Activated naive CD8-positive, alpha-beta T cell treated with anti-CD3 and anti-CD28 coated beads, Interleukin-2, amount 50 U/mL, for 24 hours (primary cell): ENCODE measurements around the gene STK11IP.
A peak's percentile ranks its signal among the peaks of the same experiment; 100 is the strongest.

Experiments used
- ATAC-seq: fragments of 150-1000 bp; cut with Tn5 transposase; one replicate; pipeline ENCODE4 v1.10.0; 2021
- DNase-seq: peaks from one replicate; pipeline ENCODE4 v3.0.0; 2021
- H3K27ac Mint-ChIP-seq: one replicate; pipeline ENCODE4 v1.8.0; 2021; ENCODE audit warnings: mild to moderate bottlenecking, mixed read lengths
- H3K27me3 Mint-ChIP-seq: one replicate; pipeline ENCODE4 v1.8.0; 2021; ENCODE audit warnings: mixed read lengths
- H3K36me3 Mint-ChIP-seq: one replicate; pipeline ENCODE4 v1.8.0; 2021; ENCODE audit warnings: low read depth, mixed read lengths
- H3K4me1 Mint-ChIP-seq: one replicate; pipeline ENCODE4 v1.8.0; 2021; ENCODE audit warnings: mixed read lengths
- H3K4me3 Mint-ChIP-seq: one replicate; pipeline ENCODE4 v1.8.0; 2021; ENCODE audit warnings: mild to moderate bottlenecking, moderate library complexity, mixed read lengths
- H3K9me3 Mint-ChIP-seq: one replicate; pipeline ENCODE4 v1.8.0; 2021; ENCODE audit warnings: mixed read lengths

STK11IP gene

DNA sequence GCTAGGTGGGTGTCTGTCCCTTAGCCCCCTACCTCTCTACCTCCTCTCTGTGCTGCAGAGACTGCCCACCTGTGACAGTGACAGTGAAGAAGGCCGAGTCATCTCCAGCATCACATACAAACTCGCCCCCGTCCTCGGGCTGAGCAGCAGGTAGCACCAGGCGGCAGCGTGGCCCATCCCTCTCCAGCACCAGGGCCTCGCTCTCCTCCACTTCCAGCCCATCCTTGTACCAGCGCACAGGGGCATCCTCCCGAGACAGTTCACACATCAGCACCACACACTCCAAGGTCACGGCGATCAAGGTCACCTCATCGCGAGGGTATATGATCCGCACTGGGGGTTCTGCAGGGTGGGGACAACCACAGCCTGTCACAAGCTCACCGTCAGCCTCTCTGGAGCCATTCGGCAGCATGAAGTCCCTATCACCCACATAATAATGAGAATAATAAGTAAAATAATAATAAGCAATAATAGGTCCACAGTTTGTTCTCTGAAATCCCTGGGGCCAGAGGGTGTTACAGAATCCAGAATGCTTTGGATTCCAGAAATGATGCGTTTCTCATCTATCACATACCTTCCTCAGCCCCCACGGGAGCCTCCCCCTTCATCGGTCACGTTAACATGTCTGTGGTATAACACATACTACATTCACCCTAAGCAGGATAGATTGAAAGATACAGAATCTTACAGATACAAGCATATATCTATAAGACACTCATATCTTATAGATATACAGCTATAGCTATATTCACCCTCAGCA, 38.3 kb upstream of the STK11IP start:
- DNase-seq = no peak
- H3K4me3 Mint-ChIP-seq = no peak overlapping the region
- H3K9me3 Mint-ChIP-seq = no peaks in the 10 kb centered on the region
- H3K36me3 Mint-ChIP-seq = no peaks in the 10 kb centered on the region
- H3K4me1 Mint-ChIP-seq = no peaks in the 10 kb centered on the region
- H3K27ac Mint-ChIP-seq = no peak overlapping the region
- peaks cover 12% of the 10 kb centered on the region for H3K27me3 Mint-ChIP-seq
- ATAC-seq = no peak

DNA sequence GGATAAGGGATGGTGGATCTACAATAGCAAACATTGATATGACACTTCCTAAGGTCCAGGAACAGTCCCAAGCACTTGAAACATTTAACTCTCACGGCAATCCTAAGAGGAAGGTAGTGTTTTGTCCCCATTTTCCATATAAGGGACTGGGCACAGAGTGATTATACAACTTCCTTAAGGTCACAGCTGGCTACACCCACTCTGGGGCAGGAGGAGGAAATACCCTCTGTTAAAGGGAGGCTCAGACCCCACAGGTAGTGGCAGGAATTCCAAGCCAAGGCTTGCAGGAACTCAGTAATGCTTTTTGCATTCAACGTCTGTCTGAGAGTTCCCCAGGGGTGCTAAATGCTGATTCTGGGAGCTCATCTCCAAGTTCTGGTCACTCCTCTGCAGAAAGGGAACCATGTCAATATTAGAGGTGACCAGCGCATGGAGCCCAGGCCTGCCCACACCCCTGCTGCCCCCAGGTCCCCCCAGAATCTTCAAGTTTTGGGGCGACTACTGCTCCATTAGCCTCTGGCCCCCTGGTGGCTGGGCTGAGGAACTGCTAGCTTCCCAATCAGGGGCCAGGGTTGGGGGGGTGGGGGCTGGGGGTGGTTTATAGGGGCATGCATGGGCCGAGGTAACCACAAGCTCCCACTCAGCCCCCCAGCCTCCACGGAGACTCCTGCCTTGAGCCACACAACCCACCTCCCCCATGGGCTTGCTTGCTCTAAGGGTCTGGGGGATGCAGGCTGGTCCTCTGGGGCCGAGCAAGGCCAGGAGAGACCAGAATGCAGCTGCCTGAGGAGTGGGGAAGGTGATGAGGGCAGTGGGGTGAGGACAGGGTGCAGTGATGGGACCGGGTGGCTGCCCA, 37.4 kb upstream of the STK11IP start:
- no peak for ATAC-seq
- DNase-seq = no peak
- H3K27ac Mint-ChIP-seq = no peak overlapping the region
- H3K36me3 Mint-ChIP-seq = no peaks in the 10 kb centered on the region
- H3K27me3 Mint-ChIP-seq = peaks cover 5% of the 10 kb centered on the region
- H3K4me1 Mint-ChIP-seq = no peaks in the 10 kb centered on the region
- H3K9me3 Mint-ChIP-seq = no peaks in the 10 kb centered on the region
- H3K4me3 Mint-ChIP-seq = no peak overlapping the region

DNA sequence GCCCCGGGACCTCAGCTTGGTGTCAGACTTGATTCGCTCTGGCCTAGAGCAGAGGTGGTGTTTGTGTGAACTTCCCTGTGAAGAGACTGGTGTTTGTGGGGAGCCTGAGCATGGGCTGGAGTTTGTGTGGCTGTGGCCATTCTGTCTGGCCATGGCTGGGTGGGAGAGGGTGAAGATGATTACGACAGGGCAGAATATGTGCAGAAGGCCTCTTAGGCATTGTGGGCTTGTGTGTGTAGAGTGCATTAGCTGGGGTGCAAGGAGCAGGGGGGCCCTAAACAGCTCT, 36.8 kb upstream of the STK11IP start:
- no peak for DNase-seq
- peaks cover 3% of the 10 kb centered on the region for H3K27me3 Mint-ChIP-seq
- ATAC-seq = no peak

DNA sequence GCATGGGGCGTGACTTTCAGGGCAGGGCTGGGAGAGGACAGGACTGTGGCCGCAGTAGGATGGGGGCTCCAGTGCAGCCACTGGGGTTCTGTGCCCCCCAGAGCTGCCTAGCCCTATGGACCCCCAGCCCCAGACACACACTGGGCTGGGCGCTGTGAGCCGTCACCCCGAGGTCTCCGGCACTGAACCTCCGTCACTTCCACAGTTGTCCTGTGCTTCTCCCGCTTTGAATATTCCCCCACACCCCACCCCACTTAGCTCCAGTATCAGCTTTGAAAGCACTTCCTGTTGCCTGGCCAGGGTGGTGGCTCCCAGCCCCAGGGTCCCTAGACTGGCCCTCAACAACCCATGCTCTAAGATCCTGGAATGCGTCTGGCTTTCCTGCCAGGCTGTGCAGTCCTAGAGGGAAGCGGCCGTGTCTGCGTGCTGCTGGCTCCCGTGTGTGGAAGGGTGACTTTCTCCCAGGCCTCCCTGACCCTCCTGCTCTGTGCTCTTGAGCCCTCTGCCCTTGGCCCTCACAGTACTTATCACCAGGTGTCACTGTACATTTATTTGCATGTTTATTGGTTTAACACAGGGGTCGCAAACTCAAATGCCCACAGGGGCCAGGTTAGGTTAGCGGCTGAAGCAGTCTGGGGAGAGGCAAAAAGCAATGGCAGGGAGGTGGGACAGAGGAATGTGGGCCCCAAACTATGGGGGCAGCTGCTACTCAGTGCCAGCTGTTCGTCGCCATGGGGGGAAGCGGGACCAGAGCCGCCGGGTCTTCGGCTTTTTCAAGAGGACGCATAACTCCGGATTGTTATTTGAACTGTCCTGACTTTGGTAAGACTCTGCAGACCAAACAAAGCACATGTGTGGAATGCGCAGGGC, 36.2 kb upstream of the STK11IP start:
- no peaks in the 10 kb centered on the region for H3K9me3 Mint-ChIP-seq
- H3K27ac Mint-ChIP-seq = no peak overlapping the region
- DNase-seq (no peak), ATAC-seq (no peak)
- no peak overlapping the region for H3K4me3 Mint-ChIP-seq
- peaks cover 6% of the 10 kb centered on the region for H3K27me3 Mint-ChIP-seq
- no peaks in the 10 kb centered on the region for H3K4me1 Mint-ChIP-seq
- no peaks in the 10 kb centered on the region for H3K36me3 Mint-ChIP-seq

More for the DNA sequence above, 36.8 kb upstream of the STK11IP start:
- H3K4me3 Mint-ChIP-seq = no peak overlapping the region
- no peaks in the 10 kb centered on the region for H3K9me3 Mint-ChIP-seq
- no peaks in the 10 kb centered on the region for H3K36me3 Mint-ChIP-seq
- H3K27ac Mint-ChIP-seq = no peak overlapping the region
- H3K4me1 Mint-ChIP-seq = no peaks in the 10 kb centered on the region

DNA sequence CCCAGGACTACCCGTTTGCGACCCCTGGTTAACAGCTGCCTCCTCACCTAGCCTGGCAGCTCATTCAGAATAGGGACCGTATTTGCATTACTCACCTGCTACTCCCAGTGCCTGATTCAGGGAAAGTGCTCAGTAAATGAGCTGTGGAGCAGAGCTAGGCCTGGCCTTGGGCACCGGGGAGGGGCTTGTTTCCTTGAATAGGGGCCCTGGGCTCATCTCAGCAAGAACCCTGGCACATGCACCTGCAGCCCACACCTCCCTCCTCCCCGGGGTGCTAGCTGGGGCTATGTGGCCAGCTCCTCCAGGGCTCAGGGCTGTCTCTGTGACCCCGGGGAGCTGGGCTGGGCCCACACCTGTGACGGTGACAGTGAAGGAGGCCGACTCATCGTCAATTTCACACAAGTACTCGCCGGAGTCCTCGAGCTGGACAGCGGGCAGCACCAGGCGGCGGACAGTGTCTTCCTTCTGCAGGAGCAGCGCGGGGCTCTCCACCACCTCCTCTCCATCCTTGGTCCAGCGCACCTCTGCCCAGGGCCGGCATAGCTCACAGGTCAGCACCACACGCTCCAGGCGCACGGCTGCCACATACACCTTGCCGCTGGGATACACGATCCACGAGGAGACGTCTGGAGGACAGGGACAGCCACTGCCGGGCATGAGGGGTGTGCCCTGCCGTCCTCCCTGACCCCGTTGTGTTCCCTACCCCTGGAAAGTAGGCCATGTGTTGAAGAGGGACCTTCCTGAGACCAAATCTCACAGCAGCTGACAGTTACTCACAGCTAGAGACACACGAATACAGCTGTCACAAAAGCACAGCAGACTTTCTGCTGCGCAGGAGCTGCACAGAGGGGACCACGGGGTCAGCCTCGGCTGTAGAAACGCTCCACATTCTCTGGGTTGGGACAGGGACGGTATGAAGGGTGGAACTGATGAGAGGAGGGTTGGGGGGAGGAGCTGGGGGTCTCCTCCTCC, 35.3 kb upstream of the STK11IP start:
- no peaks in the 10 kb centered on the region for H3K9me3 Mint-ChIP-seq

DNA sequence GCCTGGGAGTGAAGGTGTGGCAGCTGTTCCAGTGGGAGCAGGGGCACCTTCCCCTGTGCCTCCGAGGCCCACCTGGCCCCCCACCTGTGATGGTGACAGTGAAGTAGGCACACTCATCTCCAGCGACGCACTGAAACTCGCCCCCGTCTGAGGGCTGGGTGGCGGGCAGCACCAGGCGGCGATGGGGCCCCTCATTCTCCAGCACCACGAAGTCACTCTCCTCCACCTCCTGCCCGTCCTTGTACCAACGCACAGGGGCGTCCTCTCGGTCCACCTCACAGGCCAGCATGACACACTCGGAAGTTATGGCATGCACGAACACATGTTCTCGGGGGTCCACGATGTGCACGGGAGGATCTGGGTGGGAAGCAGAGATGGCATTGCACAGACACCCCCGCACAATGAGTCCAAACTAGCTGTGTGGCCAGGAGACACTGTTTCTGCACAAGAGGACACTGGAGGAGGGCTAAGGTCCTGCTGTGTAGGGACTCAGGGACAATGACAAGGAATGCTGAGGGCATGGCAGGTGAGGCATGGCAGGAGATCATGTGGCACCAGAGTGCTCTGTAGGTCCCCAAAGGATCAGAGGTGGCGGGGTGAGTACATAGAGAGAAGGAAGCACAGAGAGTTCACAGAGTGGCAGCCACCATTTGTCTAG, 34.3 kb upstream of the STK11IP start:
- H3K4me1 Mint-ChIP-seq = no peaks in the 10 kb centered on the region
- no peaks in the 10 kb centered on the region for H3K36me3 Mint-ChIP-seq
- H3K4me3 Mint-ChIP-seq = no peak overlapping the region
- no peaks in the 10 kb centered on the region for H3K9me3 Mint-ChIP-seq
- ATAC-seq (no peak), DNase-seq (no peak)
- no peak overlapping the region for H3K27ac Mint-ChIP-seq
- H3K27me3 Mint-ChIP-seq = peaks cover 11% of the 10 kb centered on the region

More for the DNA sequence above, 35.3 kb upstream of the STK11IP start:
- no peak for ATAC-seq
- no peak overlapping the region for H3K27ac Mint-ChIP-seq
- DNase-seq = no peak
- no peaks in the 10 kb centered on the region for H3K36me3 Mint-ChIP-seq
- peaks cover 9% of the 10 kb centered on the region for H3K27me3 Mint-ChIP-seq
- H3K4me3 Mint-ChIP-seq = no peak overlapping the region
- H3K4me1 Mint-ChIP-seq = no peaks in the 10 kb centered on the region

DNA sequence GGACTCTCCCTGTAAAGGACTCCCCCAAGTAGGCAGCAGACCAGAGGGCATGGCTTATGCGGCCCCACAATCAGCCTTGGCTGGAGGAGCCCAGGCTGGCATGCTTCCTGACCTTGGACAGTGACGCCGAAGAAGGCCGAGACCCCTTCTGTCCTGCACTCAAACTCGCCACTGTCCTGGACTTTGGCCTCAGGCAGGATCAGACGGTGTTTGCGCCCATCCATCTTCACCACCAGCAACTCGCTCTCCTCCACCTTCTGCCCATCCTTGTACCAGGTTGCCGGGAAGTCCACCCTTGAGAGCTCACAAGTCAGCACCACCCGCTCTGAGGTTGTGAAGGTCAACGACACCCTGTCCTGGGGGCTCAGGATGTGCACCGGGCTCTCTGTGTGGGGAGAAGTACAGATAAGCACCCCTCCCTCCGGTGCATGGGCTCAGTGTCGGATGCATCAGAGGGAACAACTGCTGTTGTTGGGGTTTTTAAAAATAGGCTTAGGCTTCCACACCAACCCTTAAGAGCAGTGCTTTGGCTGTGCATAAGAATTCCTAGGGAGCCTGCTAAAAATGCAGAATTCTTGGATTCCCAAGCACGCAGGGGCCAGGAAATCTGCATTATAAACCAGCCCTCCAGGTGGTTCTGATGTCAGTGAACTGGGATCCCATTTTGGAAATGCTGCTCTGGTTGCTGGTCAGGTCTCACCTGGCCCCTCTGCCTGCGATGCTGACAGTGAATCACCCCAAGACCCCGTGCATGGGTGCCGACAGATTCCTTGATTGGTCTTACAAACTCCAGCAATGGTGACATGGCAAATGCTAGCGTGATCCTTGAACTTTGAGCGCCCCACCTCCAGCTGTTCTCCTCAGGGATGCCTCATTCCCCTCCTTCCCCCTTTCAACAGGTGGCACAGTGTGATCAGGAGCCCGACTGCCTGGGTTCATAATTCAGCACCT, 32.3 kb upstream of the STK11IP start:
- ATAC-seq (no peak), DNase-seq (no peak)
- no peaks in the 10 kb centered on the region for H3K36me3 Mint-ChIP-seq
- H3K27ac Mint-ChIP-seq = no peak overlapping the region
- H3K27me3 Mint-ChIP-seq = peaks cover 25% of the 10 kb centered on the region
- H3K9me3 Mint-ChIP-seq = no peaks in the 10 kb centered on the region
- no peaks in the 10 kb centered on the region for H3K4me1 Mint-ChIP-seq
- H3K4me3 Mint-ChIP-seq = no peak overlapping the region

DNA sequence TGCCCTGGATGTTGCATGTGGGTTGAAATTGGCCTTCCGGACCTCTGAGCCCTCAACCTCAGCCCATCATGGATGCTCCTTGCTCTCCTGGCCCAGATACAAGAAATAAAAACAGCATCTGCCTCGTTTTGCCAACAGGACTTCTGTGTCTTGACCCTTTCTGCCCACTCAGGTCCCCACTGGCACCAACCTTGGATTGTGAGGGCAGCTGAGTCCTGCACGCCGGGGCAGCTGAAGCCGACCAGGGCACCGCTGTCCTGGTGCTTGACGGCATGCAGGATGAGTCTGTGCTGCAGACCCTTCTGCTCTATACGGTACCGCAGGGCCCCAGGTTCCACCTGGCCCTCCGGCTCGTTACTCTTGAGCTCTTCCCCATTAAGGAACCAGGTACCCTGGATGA, 31.0 kb upstream of the STK11IP start:
- peaks cover 26% of the 10 kb centered on the region for H3K27me3 Mint-ChIP-seq
- no peak overlapping the region for H3K4me3 Mint-ChIP-seq
- no peaks in the 10 kb centered on the region for H3K9me3 Mint-ChIP-seq
- H3K4me1 Mint-ChIP-seq = no peaks in the 10 kb centered on the region
- H3K36me3 Mint-ChIP-seq = no peaks in the 10 kb centered on the region
- DNase-seq (no peak), ATAC-seq (no peak)
- H3K27ac Mint-ChIP-seq = no peak overlapping the region

DNA sequence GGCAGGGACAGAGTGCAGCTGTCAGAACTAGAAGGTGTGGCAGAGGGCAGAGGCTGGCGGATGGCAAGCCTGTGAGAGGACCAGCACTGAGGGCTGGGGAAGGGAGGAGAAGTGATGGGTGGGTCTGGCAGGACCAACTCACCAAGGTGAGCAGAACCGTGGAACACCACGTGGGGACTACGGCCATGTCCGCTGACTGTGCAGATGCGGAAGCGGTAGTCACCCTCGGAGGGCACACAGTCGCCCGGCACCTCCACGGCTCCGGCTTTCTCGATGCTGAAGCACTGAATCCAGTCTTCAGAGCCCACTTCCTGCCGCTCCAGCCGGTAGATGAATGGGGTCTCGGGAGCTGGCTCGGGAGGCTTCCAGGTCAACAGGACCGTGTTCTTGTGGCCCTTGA, 30.5 kb upstream of the STK11IP start:
- no peak overlapping the region for H3K4me3 Mint-ChIP-seq
- peaks cover 30% of the 10 kb centered on the region for H3K27me3 Mint-ChIP-seq
- H3K9me3 Mint-ChIP-seq = no peaks in the 10 kb centered on the region
- no peaks in the 10 kb centered on the region for H3K36me3 Mint-ChIP-seq
- DNase-seq = no peak
- no peaks in the 10 kb centered on the region for H3K4me1 Mint-ChIP-seq
- no peak overlapping the region for H3K27ac Mint-ChIP-seq
- ATAC-seq = no peak

DNA sequence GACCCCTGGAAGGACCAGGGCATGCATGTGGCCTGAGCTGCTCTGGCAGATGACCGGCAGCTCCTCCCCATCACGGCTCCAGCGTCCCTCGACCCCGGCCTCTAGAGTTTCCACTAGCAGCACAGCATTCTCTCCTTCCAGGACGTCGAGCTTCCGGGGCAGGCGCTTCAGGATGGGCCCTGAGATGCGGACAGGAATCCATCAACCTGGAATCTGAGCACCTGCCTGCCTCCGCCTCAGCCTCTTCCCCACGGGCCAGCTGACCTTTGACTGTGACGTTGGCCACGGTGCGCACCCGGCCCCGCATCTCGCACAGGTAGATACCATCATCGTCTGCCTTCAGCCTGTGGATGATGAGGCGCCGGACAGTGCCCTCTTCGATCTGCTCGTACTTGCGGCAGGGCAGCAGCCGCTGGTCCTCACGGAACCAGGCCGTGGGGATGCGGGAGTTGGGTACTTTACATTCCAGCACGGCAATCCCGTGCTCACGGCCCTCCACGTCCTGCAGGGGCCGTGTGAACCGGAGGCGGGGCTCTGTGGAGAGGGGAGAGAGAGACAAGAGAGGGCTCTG, 29.8 kb upstream of the STK11IP start:
- ATAC-seq (no peak), DNase-seq (no peak)
- H3K36me3 Mint-ChIP-seq = no peaks in the 10 kb centered on the region
- no peak overlapping the region for H3K4me3 Mint-ChIP-seq
- H3K27me3 Mint-ChIP-seq = peaks cover 36% of the 10 kb centered on the region
- H3K9me3 Mint-ChIP-seq = no peaks in the 10 kb centered on the region
- H3K27ac Mint-ChIP-seq = no peak overlapping the region
- H3K4me1 Mint-ChIP-seq = no peaks in the 10 kb centered on the region

DNA sequence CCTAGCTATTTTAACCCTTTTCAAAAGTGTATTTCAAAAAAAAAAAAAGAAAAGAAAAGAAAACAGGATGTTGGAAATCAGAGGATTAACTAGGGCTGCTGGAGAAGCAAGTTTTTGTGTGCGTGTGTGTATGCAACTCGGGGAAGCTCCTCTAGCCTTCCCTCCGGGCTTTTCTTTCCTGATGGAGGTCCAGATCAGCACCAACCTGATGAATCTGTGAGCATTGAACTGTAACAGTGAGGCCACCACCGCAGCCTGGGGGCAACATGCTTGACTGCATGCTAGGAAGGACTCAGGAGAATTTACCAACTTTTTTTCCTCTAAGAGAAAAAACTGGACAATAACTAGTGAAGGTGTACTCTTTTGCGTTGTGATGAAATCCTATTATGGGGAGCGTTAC, 28.6 kb upstream of the STK11IP start:
- no peak overlapping the region for H3K27ac Mint-ChIP-seq
- no peaks in the 10 kb centered on the region for H3K36me3 Mint-ChIP-seq
- H3K4me3 Mint-ChIP-seq = no peak overlapping the region
- no peaks in the 10 kb centered on the region for H3K4me1 Mint-ChIP-seq
- no peaks in the 10 kb centered on the region for H3K9me3 Mint-ChIP-seq
- DNase-seq (no peak), ATAC-seq (no peak)
- peaks cover 42% of the 10 kb centered on the region for H3K27me3 Mint-ChIP-seq

DNA sequence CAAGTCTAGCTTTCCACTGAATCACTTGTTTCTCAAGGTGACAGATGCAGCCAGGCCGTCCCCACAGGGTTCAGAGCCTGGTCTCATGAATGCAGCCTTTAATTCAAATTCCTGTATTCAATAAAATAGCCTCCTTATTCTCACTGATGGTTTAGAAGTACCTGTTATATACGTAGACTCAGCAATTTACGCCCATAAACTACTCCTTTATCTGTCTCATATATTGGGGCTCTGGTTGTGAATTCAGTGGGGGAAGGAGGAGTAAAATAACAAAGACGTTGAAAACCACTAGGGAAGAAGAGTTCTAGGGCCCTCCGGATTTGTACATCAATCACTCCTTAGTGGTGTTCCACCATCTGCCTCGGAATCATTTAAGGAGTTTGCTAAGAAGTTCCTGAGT, 28.0 kb upstream of the STK11IP start:
- no peak for DNase-seq
- Mint-ChIP-seq H3K27ac (no peak overlapping the region), H3K9me3 (no peaks in the 10 kb centered on the region), H3K4me3 (peak overlapping the region; percentile 36), H3K27me3 (peaks cover 42% of the 10 kb centered on the region), H3K36me3 (no peaks in the 10 kb centered on the region), H3K4me1 (no peaks in the 10 kb centered on the region)
- ATAC-seq = no peak
